Measurements from ENCODE around the gene MAML3.

Gene MAML3

DNA sequence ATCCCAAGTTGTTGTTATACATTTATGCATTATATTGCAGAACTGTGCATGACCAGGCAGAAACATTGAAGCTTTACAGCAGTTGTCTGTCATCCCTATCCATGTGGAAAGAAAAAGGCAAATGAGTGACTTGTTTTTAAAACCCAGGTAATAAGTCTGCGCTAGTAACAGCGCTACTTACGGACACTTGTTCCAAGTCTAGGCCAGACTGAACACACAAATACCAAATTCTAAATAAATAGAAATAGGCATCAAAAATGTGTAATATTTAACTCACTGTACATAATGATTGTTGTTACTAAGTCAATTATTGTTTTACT lies 548 bp upstream of the MAML3 start:
- no peak for DNase-seq

GRCh38 chr4:140153419-140153717 lies 616 bp downstream of the MAML3 start:
- no peak for DNase-seq

- DNase-seq: peak; percentile 35
Measured at GRCh38 chr4:140152751-140153418, 1.1 kb downstream of the MAML3 start.

DNA sequence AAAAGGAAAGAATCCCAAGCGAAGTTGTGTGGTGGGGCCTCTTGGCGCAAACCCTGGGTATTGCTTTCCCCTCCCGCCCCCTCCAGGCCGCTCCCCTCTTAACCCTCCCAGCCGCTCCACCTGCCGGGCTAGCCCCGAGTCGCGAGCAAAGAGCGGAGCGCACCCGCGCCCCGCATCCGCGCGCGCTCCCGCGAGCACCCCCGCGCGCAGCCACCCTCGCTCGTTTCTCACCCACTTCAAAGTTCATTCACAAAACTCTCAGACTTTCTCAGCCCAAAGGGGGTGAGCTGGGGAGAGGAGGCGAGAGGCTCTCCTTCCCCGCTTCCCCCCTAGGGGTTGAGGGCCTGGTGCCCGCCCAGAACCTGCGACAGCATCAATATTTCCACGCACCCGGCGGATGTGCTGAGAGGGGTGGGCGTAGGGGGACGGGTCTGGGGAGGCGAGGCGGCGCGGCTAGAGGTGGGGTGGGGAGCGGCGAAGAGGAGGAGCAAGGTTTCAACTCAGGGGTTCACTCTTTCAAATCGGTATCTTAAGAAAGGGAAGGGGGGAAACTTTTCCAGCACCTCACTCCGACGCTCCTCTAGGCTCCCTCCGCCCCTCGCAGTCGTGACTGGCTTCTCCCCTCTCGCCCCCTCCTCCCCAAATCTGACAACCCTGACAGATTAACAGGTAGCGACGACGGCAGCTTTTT lies 1.8 kb downstream of the MAML3 start:
- peak; percentile 74 for DNase-seq

DNA sequence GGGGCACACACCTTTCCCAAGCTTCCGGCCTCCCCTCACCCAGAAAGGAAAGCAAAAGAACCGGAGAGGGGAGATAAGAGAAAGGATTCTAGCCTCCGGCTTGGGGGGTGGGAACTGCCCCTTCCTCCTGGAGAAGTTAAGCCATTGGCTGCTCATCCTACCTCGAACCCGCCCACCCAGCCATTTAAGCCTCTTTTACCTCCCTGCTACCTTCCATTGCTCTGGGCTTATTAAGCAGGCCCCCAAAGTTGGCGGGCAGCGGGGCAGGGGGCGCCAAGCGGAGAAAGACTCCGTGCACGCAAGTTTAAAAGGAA lies 2.3 kb downstream of the MAML3 start:
- DNase-seq: peak; percentile 89

DNA sequence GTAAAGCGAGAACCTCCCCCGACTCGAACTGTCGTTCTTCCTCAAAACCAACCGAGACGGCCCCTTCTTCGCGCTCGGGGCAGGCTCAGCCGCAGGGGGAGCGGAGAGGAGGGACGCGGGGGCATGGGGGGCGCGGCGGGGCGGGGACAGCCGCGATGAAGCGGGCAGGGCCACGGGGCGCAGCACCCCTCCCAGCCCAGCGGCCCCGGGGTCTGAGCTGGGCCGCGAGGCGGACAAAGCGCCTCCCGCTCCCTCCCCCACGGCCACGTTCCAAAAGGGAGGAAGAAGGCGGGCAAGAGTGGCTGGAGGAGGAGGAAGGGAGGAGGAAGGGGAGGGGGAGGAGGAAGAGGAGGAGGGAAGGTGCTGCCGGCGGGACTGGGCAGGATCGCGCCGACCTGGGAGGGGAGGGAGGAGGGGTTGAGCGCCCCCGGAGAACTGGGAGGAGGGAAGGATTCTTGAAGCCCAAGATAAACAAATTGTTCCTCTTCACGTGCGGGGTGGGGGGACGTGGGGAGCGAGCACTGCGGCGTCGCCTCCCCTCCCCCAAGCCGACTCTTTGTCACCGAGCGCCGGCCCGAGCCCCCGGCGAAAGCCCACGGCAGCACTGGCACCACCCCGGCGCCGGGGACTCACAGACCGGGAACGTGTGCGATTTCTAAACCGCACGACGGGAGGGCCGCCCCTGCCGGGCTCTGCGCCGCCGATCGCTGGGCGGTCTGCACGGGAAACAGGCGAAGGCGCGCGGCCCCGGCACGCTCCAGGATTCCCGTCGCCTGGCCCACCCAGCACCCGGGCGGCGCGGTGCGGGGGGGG lies 2.9 kb downstream of the MAML3 start:
- peak; percentile 81 for DNase-seq

GRCh38 chr4:140150636-140150885 lies 3.4 kb downstream of the MAML3 start:
- no peak for DNase-seq

- peak; percentile 64 for DNase-seq
Measured at GRCh38 chr4:140149846-140150635, 3.9 kb downstream of the MAML3 start.

DNA sequence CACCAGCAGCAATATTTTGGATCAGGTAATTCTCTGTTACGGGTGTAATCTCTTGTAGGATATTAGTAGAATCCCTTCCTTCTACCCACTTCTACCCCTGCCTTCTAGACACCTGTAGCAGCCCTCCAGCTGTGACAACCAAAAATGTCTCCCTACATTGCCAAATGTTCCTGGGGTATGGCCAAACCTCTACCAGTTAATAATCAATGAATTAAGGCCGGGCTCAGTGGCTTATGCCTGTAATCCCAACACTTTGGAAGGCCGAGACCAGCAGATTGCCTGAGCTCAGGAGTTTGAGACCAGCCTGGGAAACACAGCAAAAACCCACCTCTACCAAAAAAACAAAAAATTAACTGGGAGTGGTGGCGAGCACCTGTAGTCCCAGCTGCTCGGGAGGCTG lies 9.9 kb downstream of the MAML3 start:
- no peak for DNase-seq

GRCh38 chr4:140141210-140141835 lies 12.7 kb downstream of the MAML3 start:
- no peak for DNase-seq

DNA sequence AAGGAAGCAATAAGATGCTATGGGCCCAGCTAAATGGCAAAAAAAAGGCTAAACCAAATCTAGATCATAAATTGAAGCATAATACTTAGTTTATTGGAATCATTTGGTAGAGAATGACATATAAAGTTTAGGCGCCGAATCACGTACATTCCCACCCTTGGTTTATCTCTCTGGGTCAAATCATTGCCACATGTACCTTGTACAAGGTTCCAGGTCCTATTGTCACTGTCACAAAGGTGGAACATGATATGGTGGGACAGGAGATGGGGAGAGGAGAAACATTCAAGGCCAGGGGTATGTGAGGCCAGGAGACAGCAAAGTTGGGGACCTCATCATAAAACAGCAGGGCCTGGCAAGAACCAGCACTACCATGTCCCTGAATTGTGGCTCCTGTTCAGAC lies 13.4 kb downstream of the MAML3 start:
- no peak for DNase-seq

DNA sequence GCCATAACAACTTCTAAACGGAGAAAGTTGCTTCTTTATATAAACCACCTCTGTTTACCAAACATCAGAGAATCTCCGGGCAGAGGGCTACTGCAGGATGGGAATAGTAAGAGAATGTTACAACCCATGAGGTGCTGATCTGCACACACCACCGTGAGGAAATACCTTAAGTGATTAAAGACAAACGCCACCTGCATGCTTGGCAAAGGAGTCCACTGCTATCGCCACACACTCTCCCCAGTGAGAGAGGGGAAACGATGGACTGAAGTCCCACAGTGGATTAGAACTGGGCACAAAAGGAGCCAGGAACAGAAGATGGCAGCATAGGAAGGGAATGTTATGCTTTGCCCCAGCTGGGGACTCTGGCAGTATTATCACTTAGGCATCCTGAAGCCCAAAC lies 15.6 kb downstream of the MAML3 start:
- no peak for DNase-seq

GRCh38 chr4:140137671-140138070 lies 16.3 kb downstream of the MAML3 start:
- no peak for DNase-seq

GRCh38 chr4:140136509-140136908 lies 17.5 kb downstream of the MAML3 start:
- no peak for DNase-seq

DNA sequence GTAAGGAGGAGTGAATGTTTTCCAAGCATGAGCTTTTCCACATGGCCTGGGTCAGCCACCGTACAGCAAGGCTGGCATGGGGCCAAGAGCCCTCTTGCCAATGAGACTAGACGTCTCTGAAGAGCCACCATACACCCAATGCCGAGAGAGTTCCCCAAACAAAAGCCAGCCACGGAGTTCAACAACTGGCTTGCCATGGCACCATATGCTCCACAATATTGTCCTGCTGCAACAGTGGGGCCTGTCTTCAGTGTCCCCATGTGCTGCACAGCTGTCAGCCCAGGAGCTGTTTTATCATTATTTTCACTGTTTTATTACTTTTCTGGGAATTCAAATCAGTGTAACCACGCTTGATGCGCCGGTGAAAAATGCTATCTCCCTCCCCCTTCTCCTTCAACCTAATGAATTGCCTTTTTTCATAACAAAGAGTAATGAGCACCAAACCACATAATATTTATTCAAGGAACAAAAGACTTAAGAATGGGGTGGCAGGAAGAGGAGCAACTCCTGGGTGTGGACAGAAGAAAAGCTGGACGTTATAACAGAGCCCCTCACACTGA lies 18.4 kb downstream of the MAML3 start:
- DNase-seq: peak; percentile 93

DNA sequence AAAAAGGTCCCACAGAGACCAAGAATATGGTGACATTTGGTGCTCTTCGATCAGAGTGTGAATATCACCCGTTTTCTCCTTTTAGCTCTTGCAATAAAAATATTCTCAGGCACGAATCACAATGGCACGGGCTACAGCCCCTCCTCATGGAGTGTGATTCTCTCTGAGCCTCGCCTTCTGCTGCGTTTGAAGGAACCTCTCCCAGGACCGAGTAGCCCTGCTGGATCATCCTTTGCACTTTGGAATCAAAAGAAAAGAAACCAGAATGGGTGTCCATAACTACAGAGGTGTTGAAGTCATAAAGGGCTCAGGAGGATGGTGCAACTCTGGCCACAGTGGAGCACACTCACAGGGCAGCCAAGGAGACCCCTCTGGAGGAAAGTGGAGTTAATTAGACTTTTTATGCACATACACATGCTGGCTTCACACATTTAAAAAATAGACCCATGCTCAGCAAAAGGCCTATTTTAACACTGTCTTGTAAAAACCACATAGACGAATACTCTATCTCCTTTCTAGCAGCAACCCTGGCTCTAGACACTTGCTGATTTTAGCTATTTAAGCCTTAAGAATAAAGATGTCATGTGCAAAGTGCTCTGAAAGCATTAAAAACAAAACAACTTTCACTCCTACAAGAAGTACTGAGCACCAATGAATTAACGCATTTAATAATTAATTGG lies 19.1 kb downstream of the MAML3 start:
- no peak for DNase-seq

GRCh38 chr4:140133576-140133975 lies 20.4 kb downstream of the MAML3 start:
- no peak for DNase-seq

DNA sequence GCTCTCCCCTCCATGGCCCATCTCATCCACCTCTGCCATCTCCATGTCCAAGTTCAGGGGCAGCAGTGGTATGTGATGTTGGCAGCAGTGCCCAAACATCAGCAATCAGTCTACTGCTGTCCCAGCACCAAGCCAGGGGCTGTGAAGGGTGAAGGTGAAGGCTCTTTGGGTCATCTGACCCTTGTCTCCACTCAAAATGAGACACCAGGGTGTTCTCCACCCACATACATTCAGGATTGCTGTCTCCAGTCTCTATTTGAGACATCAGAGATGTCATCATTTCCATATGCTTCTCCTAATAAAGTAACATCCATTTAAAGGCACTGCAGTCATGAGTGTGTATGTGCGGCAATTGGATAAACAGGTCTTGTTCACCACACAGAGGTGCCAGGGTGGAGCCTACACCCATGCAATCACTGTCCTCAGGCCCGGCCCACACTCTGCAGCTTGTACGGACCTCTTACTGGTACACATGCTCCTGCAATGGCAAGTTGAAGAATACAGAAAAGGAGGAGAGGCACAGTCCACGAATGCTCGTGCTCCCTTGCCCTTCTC lies 22.2 kb downstream of the MAML3 start:
- no peak for DNase-seq

GRCh38 chr4:140130677-140131076 lies 23.3 kb downstream of the MAML3 start:
- DNase-seq: no peak

DNA sequence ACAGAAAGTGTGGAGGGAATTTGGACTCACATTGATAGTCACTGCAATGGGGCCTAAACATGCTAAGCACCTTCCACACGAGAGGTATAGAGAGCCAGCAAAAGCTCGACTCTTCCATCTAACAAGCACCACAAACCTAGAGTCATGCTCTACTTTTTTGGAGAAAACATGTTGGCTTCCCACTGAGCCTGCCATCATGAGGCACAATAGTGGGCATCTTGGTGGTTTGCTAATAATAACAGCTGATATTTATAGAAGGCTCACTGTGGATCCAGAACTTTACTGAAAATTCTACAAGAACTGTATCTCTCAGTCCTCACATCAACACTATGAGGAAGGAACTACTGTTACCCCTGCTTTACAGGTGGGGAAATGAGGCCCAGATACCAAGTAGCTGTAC lies 26.6 kb downstream of the MAML3 start:
- DNase-seq: no peak

GRCh38 chr4:140126261-140126660 lies 27.7 kb downstream of the MAML3 start:
- no peak for DNase-seq

GRCh38 chr4:140125374-140125773 lies 28.6 kb downstream of the MAML3 start:
- DNase-seq: no peak

All from NCI-H2171 treated with DMSO at 0.1 percent for 48 hours (cell line).